ENCODE results near the gene ZC3H10. TPM values are rescaled to one million over a fixed set of nuclear protein-coding genes. Genes with fewer than 3 reads are reported as not detected.
A peak's percentile ranks its signal among the peaks of the same experiment; 100 is the strongest.

ZC3H10 gene
- total and polyA plus RNA-seq, 2 donors (not counting 3 experiments of a cell fraction or from before 2014, with no cell fraction given), result 2.6 to 10.1 TPM

DNA sequence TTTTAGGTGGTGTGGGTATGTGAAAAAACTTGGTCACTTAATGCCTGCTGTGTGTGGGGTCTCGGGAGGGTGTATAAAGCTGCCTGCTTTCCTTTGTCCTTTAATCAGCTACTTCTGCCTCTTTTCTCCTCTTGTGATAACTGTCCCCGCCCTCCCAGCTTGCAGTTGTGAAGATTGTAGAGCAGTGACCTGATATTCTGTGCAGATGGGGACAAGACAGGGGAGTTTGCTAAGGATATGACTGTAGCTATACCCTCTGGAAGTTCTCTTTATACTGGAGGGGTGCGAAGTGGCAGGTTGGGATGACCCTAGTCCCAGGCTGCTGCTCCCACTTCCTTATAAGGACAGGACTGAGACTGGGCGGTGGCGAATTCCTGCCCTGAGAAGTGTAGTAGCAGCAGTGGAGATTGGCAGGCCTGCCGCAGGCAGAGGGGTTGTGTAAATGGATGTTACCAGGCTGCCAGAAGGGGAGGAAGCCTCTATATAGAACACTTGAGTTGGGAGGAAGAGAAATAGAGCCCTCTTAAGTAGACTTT lies 40.9 kb downstream of the ZC3H10 start:
- no peak for FAIRE-seq
- ChIA-PET POLR2A (interaction anchor here (1.3 to 2.2 kb wide), 5 partner anchors 10 to 41 kb away, joined by 3 to 38 read pairs (median 8); partner anchors contain the start of genes ESYT1 and ZC3H10), CTCF (interaction anchor here (1.0 to 2.1 kb wide), 3 partner anchors 31 to 39 kb away, joined by 3 to 17 read pairs (median 14); partner anchors contain the start of genes ESYT1 and SMARCC2)
- peak overlapping the region; percentile 96 for H3K4me2 ChIP-seq (ENCODE audit: insufficient read depth, low read length)
- H3K27ac ChIP-seq (ENCODE audit: insufficient read depth, low read depth, low read length), result peak overlapping the region; percentile 87
- no peaks in the 10 kb centered on the region for H4K20me1 ChIP-seq (replicated peaks; ENCODE audit: control insufficient read depth, extremely low read depth, insufficient read depth, low read length)
- H3K9me3 ChIP-seq (replicated peaks; ENCODE audit: control insufficient read depth, insufficient read depth, low read length), result no peaks in the 10 kb centered on the region
- H3K9me1 ChIP-seq (replicated peaks; ENCODE audit: control insufficient read depth, extremely low read depth, insufficient read depth, low read length), result no peaks in the 10 kb centered on the region
- intact Hi-C loops (cut with micrococcal nuclease), result no loop called here
- peak overlapping the region; percentile 96 for H3K9ac ChIP-seq (replicated peaks; ENCODE audit: extremely low read depth, insufficient read depth, low read length)
- peaks cover 22% of the 10 kb centered on the region for H3K4me1 ChIP-seq (ENCODE audit: control insufficient read depth, extremely low read depth, insufficient read depth, low read length)
- dilution Hi-C loops (cut with MboI; ENCODE audit: extremely low pct_ligation_motif_present, low sequenced_read_pairs), result no loop called here
- peak; percentile 28 for TF ChIP-seq POLR2AphosphoS5 (IDR thresholded peaks at IDR 0.05; ENCODE audit: insufficient read depth, low read depth, low read length)
- TF ChIP-seq, protein P1, sequence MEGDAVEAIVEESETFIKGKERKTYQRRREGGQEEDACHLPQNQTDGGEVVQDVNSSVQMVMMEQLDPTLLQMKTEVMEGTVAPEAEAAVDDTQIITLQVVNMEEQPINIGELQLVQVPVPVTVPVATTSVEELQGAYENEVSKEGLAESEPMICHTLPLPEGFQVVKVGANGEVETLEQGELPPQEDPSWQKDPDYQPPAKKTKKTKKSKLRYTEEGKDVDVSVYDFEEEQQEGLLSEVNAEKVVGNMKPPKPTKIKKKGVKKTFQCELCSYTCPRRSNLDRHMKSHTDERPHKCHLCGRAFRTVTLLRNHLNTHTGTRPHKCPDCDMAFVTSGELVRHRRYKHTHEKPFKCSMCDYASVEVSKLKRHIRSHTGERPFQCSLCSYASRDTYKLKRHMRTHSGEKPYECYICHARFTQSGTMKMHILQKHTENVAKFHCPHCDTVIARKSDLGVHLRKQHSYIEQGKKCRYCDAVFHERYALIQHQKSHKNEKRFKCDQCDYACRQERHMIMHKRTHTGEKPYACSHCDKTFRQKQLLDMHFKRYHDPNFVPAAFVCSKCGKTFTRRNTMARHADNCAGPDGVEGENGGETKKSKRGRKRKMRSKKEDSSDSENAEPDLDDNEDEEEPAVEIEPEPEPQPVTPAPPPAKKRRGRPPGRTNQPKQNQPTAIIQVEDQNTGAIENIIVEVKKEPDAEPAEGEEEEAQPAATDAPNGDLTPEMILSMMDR (IDR thresholded peaks at IDR 0.05; ENCODE audit: extremely low read depth in 1 of 2, insufficient read depth in 1 of 2, low read depth in 1 of 2, low read length in 2 of 2), result no peak
- DNase-seq (ENCODE audit: low read depth, low spot score), result peak; percentile 57
- BruUV-seq (replicated peaks), result TSS peak; percentile 66
- peaks cover 18 to 33% of the 10 kb centered on the region in 2 experiments for H3K36me3 ChIP-seq (ENCODE audit: control insufficient read depth in 2 of 2, extremely low read depth in 1 of 2, insufficient read depth in 2 of 2, low read length in 2 of 2)
- H3K4me3 ChIP-seq (replicated peaks in 1 of 3; ENCODE audit: insufficient read depth in 1 of 3, low read depth in 1 of 3, low read length in 3 of 3), result peak overlapping the region; percentile 78 to 98 (median 91)
- no peak overlapping the region for H2AFZ ChIP-seq (ENCODE audit: low read depth, low read length)
- H3K27me3 ChIP-seq (ENCODE audit: control insufficient read depth in 2 of 2, insufficient read depth in 2 of 2, low read length in 2 of 2), result no peaks in the 10 kb centered on the region
- H3K79me2 ChIP-seq (ENCODE audit: control insufficient read depth, insufficient read depth, low read length), result peaks cover 33% of the 10 kb centered on the region

Data from endothelial cell of umbilical vein (primary cell).